Central memory CD8-positive, alpha-beta T cell (primary cell): ENCODE results near the gene C6orf163.
A peak's percentile ranks its signal among the peaks of the same experiment; 100 is the strongest.

Experiments
- ATAC-seq: fragments of 150-1000 bp; cut with Tn5 transposase; replicated peaks from 2 replicates; pipeline ENCODE4 v1.10.0; 2022; ENCODE audit warnings: mild to moderate bottlenecking, moderate FRiP score, moderate number of reproducible peaks; ENCODE audit not compliant: poor library complexity, severe bottlenecking; ENCODE audit errors: extremely low read depth
- DNase-seq, 2 donors: peaks; one replicate each; pipeline ENCODE4 v3.0.0; 2021; ENCODE audit warnings: low spot score in 2 of 2
- H3K27ac Mint-ChIP-seq: one replicate; pipeline ENCODE4 v1.8.0; 2022; ENCODE audit warnings: low read depth, mild to moderate bottlenecking, moderate library complexity, mixed read lengths
- H3K27me3 Mint-ChIP-seq: one replicate; pipeline ENCODE4 v1.8.0; 2022; ENCODE audit warnings: mixed read lengths
- H3K36me3 Mint-ChIP-seq: one replicate; pipeline ENCODE4 v1.8.0; 2022; ENCODE audit warnings: mild to moderate bottlenecking, moderate library complexity, mixed read lengths; ENCODE audit not compliant: insufficient read depth
- H3K4me1 Mint-ChIP-seq: one replicate; pipeline ENCODE4 v1.8.0; 2022; ENCODE audit warnings: mixed read lengths
- H3K4me3 Mint-ChIP-seq: one replicate; pipeline ENCODE4 v1.8.0; 2022; ENCODE audit warnings: mild to moderate bottlenecking, moderate library complexity, mixed read lengths
- H3K9me3 Mint-ChIP-seq: one replicate; pipeline ENCODE4 v1.8.0; 2022; ENCODE audit warnings: mixed read lengths

The C6orf163 gene

DNA sequence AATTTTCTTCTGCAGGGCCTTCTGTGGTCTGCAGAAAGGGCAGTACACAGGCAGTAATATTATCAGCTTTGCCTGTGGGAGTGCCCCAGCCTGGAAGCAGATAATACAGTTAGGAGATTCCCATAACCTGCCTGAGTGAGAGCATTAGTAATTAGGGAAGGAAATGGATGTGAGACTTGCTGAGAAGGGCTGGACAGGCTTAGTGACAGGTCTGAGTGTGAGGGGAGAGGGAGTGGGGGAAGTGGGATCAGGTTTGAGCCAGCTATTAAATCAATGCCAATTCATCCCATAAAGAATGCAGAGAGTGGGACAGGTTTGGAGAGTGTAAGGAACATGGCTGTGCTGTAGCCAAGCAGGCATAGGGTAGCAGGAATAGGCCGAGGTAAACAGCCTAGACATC is 53.0 kb downstream of the C6orf163 start:
- no peak overlapping the region for H3K27ac Mint-ChIP-seq
- H3K4me3 Mint-ChIP-seq: no peak overlapping the region
- ATAC-seq (no peak), DNase-seq (no peak)
- no peaks in the 10 kb centered on the region for H3K36me3 Mint-ChIP-seq
- no peaks in the 10 kb centered on the region for H3K9me3 Mint-ChIP-seq
- no peaks in the 10 kb centered on the region for H3K4me1 Mint-ChIP-seq
- no peaks in the 10 kb centered on the region for H3K27me3 Mint-ChIP-seq

DNA sequence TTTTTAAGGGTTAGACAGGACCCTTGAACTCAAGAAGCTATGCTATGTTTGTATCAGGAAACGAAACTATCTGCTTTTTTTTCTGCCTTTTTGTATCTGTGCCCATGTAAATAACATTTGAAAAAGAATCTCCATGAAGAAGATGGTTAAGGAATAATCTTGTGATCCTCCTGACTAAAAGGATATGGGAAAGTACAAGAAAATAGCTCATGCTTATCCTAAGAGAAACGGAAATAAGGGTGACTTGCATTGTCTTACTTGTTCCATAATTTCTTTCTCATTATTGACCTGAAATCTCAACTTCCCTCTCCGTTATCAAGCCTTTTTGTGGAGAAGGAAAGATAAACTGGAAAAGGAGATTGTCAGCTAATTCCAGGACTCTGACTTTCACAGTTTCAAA is 57.2 kb downstream of the C6orf163 start:
- no peaks in the 10 kb centered on the region for H3K9me3 Mint-ChIP-seq
- no peak overlapping the region for H3K4me3 Mint-ChIP-seq
- peaks cover 12% of the 10 kb centered on the region for H3K27me3 Mint-ChIP-seq
- H3K36me3 Mint-ChIP-seq: peaks cover 3% of the 10 kb centered on the region
- H3K27ac Mint-ChIP-seq: no peak overlapping the region
- ATAC-seq (no peak), DNase-seq (no peak)
- no peaks in the 10 kb centered on the region for H3K4me1 Mint-ChIP-seq

DNA sequence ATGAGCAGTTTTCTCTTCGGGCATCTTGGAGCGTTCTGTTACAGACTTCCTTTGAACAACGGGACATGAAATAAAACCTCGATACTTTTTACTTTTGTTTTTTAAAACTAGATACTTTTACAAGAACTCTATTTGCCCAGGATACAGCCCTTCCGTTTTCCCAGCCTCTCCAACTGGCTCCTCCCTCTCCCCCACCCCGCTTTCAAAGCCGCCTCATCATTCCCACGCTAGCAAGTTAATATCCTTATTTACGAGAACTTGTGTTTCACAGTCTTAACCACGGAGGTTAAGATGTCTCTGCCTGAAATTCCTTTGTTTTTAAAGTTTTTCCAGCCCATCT is 62.9 kb downstream of the C6orf163 start:
- H3K36me3 Mint-ChIP-seq: peaks cover 11% of the 10 kb centered on the region
- peaks cover 24% of the 10 kb centered on the region for H3K27me3 Mint-ChIP-seq
- H3K4me3 Mint-ChIP-seq: peak overlapping the region; percentile 75
- H3K27ac Mint-ChIP-seq: peak overlapping the region; percentile 64
- no peak for DNase-seq
- no peaks in the 10 kb centered on the region for H3K4me1 Mint-ChIP-seq
- no peaks in the 10 kb centered on the region for H3K9me3 Mint-ChIP-seq
- ATAC-seq: no peak

DNA sequence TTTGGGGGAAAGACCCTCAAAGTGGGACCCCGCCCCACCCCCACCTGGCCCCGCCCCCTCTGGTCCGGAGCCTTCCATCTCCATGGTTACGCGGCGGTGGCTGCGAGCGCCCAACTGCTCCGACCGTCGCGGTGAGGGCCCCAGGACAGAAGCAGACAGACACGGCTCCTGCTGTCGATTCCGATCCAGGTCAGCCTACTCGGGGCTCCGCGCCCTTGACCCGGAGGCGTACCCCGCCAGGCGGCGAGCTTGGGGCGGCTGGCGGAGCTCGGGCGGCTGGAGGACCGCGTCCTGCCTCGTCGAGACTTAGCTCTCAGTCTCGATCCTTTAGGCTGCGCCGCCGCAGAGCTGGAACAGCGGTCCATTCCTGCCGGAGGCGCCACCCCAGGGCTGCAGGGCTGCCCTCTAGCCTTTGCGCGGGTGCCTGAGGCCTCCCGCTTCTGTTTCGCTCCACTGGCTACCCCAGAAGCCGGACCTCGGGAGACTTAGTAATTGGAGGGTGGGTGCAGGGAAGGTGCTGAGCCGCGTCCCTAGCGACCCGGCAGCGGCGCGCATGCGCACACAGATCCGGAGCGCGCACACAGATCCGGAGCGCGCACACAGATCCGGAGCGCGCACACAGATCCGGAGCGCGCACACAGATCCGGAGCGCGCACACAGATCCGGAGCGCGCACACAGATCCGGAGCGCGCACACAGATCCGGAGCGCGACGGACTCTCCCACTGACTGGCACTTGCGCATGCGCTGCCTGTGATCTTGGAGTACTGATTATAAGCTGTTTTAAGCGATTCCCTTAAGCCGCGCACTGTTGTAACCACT is 63.5 kb downstream of the C6orf163 start, which contains the start of gene CFAP206:
Gene CFAP206 (plus strand): TSS at position 72 of the 820 bp plus-strand sequence. CDS start 1,868 bp downstream, outside the sequence.
- H3K4me1 Mint-ChIP-seq: no peaks in the 10 kb centered on the region
- no peaks in the 10 kb centered on the region for H3K9me3 Mint-ChIP-seq
- peak; percentile 76 for ATAC-seq
- peak within 1 kb of the TSS; percentile 75 for H3K4me3 Mint-ChIP-seq
- H3K36me3 Mint-ChIP-seq: peaks cover 11% of the 10 kb centered on the region
- DNase-seq: peak; percentile 58 to 69
- peaks cover 28% of the 10 kb centered on the region for H3K27me3 Mint-ChIP-seq
- H3K27ac Mint-ChIP-seq: peak within 1 kb of the TSS; percentile 64

DNA sequence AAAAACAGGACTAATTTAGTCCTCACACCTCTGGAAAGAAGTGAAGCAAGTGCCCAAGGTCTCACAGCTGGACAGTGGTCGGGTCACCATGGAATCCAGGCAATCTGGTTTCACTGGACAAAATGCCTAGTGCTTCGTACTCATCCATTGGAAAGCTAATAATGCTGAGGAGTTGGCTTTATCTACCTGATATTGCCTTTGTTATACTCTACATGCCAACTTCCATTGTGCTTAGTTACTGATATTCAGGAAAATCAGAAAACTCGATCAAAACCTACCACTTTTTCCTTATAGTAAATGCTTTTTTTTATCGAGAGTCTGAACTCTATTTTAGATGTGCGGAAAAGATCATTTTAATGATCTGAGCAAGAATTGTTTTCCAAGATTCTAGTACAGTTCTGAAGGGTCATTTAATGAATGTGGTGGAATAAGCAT is 64.1 kb downstream of the C6orf163 start:
- peak overlapping the region; percentile 64 for H3K27ac Mint-ChIP-seq
- no peaks in the 10 kb centered on the region for H3K4me1 Mint-ChIP-seq
- DNase-seq: no peak
- H3K27me3 Mint-ChIP-seq: peaks cover 28% of the 10 kb centered on the region
- H3K4me3 Mint-ChIP-seq: peak overlapping the region; percentile 75
- H3K36me3 Mint-ChIP-seq: peaks cover 8% of the 10 kb centered on the region
- ATAC-seq: no peak
- no peaks in the 10 kb centered on the region for H3K9me3 Mint-ChIP-seq
